IMR-90 (cell line): Measurements from ENCODE around the gene PRR32.

ENCODE experiments used
- BHLHE40 ChIP-seq: fragments of 150-350 bp; IDR thresholded peaks from 2 replicates; pipeline ENCODE4 v1.6.1; 2016; ENCODE audit warnings: mild to moderate bottlenecking, low read depth, low read length
- CEBPB ChIP-seq: IDR thresholded peaks from 2 replicates; pipeline ENCODE4 v1.6.1; 2012; ENCODE audit warnings: low read depth, low read length, improper control_type of control experiment
- CTCF ChIP-seq: conservative IDR thresholded peaks from 2 replicates; pipeline ENCODE4 v1.5.1; 2012; ENCODE audit warnings: mild to moderate bottlenecking, low read depth, low read length, improper control_type of control experiment
- MAFK ChIP-seq: IDR thresholded peaks from 2 replicates; pipeline ENCODE4 v1.6.1; 2012; ENCODE audit warnings: low read depth, low read length, improper control_type of control experiment
- MXI1 ChIP-seq: IDR thresholded peaks from 2 replicates; pipeline ENCODE4 v1.6.1; 2012; ENCODE audit warnings: low read depth, mild to moderate bottlenecking, low read length, moderate library complexity, borderline replicate concordance
- NFE2L2 ChIP-seq: fragments of 150-350 bp; IDR thresholded peaks from 2 replicates; pipeline ENCODE4 v1.6.1; 2016; ENCODE audit warnings: low read depth, mild to moderate bottlenecking, low read length
- POLR2A ChIP-seq: IDR thresholded peaks from 2 replicates; pipeline ENCODE4 v1.6.1; 2012; ENCODE audit warnings: mild to moderate bottlenecking, low read depth, low read length
- RAD21 ChIP-seq: IDR thresholded peaks from 2 replicates; pipeline ENCODE4 v1.6.1; 2012; ENCODE audit warnings: low read length, improper control_type of control experiment
- RFX5 ChIP-seq: IDR thresholded peaks from 2 replicates; pipeline ENCODE4 v1.8.0; 2012; ENCODE audit warnings: low read depth, mild to moderate bottlenecking, low read length, moderate library complexity
- SMC3 ChIP-seq: fragments of 150-350 bp; IDR thresholded peaks from 2 replicates; pipeline ENCODE4 v1.6.1; 2016; ENCODE audit warnings: low read depth, mild to moderate bottlenecking, antibody characterized with exemption, low read length, moderate library complexity
- TF ChIP-seq, protein P1 (sequence below): fragments of 150-350 bp; IDR thresholded peaks from 2 replicates; pipeline ENCODE4 v1.6.1; 2016; ENCODE audit warnings: low read depth, mild to moderate bottlenecking, low read length, moderate library complexity, borderline replicate concordance
- TF ChIP-seq, protein P2 (sequence below): fragments of 150-350 bp; IDR thresholded peaks from 2 replicates; pipeline ENCODE4 v1.6.1; 2017; ENCODE audit warnings: mild to moderate bottlenecking, antibody characterized with exemption, low read length, low read depth

DNA sequence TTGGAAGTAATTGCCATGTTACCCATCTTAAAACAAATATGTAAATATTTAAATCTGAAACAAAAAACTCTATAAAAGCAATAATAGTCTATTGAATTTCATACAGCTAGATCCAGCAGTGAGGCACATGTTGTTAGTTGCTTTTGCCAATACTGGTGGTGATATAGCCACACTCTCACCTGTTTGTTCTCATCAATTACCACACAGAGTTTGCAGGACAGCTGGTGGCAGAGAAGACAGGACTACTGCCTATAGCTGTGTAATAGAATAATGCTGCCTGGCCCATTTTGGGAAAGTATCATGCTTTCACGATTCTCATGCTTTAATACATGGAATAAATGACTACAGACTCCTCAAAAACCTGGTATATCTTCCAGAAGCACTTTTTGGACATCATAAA lies 3.7 kb upstream of the PRR32 start:
- TF ChIP-seq SMC3: no peak
- TF ChIP-seq CTCF: no peak
- TF ChIP-seq, protein P1, sequence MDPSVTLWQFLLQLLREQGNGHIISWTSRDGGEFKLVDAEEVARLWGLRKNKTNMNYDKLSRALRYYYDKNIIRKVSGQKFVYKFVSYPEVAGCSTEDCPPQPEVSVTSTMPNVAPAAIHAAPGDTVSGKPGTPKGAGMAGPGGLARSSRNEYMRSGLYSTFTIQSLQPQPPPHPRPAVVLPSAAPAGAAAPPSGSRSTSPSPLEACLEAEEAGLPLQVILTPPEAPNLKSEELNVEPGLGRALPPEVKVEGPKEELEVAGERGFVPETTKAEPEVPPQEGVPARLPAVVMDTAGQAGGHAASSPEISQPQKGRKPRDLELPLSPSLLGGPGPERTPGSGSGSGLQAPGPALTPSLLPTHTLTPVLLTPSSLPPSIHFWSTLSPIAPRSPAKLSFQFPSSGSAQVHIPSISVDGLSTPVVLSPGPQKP: no peak
- no peak for TF ChIP-seq RAD21
- no peak for TF ChIP-seq POLR2A
- no peak for TF ChIP-seq NFE2L2
- TF ChIP-seq BHLHE40: no peak
- TF ChIP-seq RFX5: no peak
- TF ChIP-seq CEBPB: no peak
- no peak for TF ChIP-seq MXI1
- no peak for TF ChIP-seq MAFK
- TF ChIP-seq, protein P2, sequence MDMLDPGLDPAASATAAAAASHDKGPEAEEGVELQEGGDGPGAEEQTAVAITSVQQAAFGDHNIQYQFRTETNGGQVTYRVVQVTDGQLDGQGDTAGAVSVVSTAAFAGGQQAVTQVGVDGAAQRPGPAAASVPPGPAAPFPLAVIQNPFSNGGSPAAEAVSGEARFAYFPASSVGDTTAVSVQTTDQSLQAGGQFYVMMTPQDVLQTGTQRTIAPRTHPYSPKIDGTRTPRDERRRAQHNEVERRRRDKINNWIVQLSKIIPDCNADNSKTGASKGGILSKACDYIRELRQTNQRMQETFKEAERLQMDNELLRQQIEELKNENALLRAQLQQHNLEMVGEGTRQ: no peak
